Measurements from ENCODE around the gene ANK2.

ANK2 gene

DNA sequence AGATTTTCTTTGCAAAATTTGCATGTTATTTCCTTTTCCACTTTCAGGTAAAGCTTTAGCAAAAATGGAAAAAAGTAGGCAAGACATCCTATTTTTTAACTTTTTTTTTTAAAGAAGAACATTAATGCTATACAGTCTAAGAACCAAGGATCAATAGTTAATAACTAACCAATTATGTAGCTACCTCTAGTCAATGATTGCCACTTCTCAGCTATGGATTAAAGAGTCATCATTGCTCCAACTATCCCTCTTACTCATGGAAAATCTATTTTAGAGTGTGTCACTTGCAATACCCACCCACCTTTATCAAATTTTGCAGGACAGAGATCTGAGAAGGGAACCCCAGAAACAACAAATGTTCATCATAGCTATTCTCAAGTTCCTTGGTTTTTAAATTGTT, 223.1 kb downstream of the ANK2 start:
- Histone ChIP-seq H3K79me2 (ENCODE audit: insufficient read depth, low read length) (no peaks in the 10 kb centered on the region), H3K27me3 (ENCODE audit: low read length) (no peaks in the 10 kb centered on the region), H2AFZ (ENCODE audit: low read depth, low read length, severe bottlenecking) (no peak overlapping the region), H3K27ac (ENCODE audit: low read depth, low read length) (no peak overlapping the region), H3K4me3 (ENCODE audit: insufficient read depth, low read length, poor library complexity, severe bottlenecking) (no peak overlapping the region), H3K36me3 (ENCODE audit: low read length) (no peaks in the 10 kb centered on the region), H3F3A (ENCODE audit: insufficient read depth) (no peaks in the 10 kb centered on the region), H3K4me2 (ENCODE audit: low read depth, low read length, poor library complexity, severe bottlenecking) (no peak overlapping the region), H3K9ac (ENCODE audit: low read length) (no peak overlapping the region), H4K20me1 (ENCODE audit: low read depth, low read length) (no peaks in the 10 kb centered on the region), H3K9me3 (ENCODE audit: insufficient read depth, low read length) (no peaks in the 10 kb centered on the region), H3K9me2 (replicated peaks; ENCODE audit: insufficient read depth, low read length) (no peaks in the 10 kb centered on the region)
- TF ChIP-seq EZH2phosphoT487 (conservative IDR thresholded peaks at IDR 0.05; ENCODE audit: low read length), result no peak
- TF ChIP-seq, protein P1, sequence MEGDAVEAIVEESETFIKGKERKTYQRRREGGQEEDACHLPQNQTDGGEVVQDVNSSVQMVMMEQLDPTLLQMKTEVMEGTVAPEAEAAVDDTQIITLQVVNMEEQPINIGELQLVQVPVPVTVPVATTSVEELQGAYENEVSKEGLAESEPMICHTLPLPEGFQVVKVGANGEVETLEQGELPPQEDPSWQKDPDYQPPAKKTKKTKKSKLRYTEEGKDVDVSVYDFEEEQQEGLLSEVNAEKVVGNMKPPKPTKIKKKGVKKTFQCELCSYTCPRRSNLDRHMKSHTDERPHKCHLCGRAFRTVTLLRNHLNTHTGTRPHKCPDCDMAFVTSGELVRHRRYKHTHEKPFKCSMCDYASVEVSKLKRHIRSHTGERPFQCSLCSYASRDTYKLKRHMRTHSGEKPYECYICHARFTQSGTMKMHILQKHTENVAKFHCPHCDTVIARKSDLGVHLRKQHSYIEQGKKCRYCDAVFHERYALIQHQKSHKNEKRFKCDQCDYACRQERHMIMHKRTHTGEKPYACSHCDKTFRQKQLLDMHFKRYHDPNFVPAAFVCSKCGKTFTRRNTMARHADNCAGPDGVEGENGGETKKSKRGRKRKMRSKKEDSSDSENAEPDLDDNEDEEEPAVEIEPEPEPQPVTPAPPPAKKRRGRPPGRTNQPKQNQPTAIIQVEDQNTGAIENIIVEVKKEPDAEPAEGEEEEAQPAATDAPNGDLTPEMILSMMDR (IDR thresholded peaks at IDR 0.05; ENCODE audit: insufficient read depth, low read length, poor library complexity, severe bottlenecking), result no peak

DNA sequence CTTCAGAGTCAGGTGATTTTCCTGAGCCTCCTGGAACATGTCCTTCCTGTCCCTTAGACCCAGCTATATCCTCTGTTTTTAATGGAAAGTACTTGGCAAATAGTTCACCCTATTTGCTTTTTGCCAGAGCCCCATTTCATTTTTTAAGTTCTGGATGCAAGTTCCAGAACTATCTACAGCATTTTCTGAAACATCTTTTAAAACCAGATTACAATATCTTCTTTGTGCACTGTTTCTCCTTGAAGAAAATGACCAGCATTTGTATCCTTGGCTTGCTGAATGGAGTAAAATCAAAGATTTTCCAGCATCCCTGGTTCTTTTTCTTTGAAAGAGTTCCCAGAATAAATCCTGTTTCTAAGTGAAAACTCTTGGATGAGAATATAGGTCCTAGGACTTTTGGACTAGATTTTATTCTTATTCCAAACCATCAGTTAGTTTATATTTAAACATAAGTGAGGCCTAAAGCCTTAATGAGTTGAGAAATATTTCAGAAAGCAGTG, 224.3 kb downstream of the ANK2 start:
- Histone ChIP-seq H3F3A (ENCODE audit: insufficient read depth) (no peaks in the 10 kb centered on the region), H4K20me1 (ENCODE audit: low read depth, low read length) (no peaks in the 10 kb centered on the region)

DNA sequence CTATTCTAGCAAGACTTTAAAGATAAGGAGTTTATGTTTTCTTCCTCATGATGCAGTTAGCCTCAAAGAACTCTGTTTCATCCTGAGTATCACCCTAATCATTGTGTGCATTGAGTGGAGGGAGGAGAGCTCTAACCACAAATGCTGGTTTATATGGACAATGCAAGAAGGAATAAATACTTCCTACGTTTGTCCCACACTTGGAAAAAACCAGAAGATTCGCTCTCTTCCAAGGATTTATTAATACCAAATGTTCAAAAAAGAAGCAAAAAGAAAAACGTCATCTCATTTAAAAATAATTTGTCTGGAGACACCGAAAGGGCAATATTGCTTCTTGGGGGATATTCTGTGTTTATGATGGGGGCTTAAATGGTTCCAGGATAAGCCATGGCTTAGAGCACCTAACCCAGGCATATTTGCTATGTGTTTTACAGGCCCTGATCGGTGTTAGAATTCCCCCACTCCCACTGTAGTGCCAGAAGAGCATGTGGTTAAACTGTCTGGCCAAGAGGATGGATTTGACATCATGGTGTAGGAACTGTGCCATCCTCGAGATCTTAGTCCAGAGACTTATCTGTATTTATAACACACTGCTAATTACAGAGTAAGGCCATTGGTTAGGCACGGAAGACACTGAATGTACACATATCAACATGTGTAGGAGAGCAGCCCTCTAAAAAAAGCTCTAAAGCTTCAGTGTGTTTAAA, 227.2 kb downstream of the ANK2 start:
- H3F3A ChIP-seq (ENCODE audit: insufficient read depth), result no peaks in the 10 kb centered on the region
- H3K4me3 ChIP-seq (ENCODE audit: insufficient read depth, low read length, poor library complexity, severe bottlenecking), result no peak overlapping the region
- no peaks in the 10 kb centered on the region for H4K20me1 ChIP-seq (ENCODE audit: low read depth, low read length)
- no peak overlapping the region for H2AFZ ChIP-seq (ENCODE audit: low read depth, low read length, severe bottlenecking)
- no peaks in the 10 kb centered on the region for H3K9me3 ChIP-seq (ENCODE audit: insufficient read depth, low read length)
- H3K27me3 ChIP-seq (ENCODE audit: low read length), result no peaks in the 10 kb centered on the region
- H3K9ac ChIP-seq (ENCODE audit: low read length), result no peak overlapping the region
- TF ChIP-seq, protein P1 (IDR thresholded peaks at IDR 0.05; ENCODE audit: insufficient read depth, low read length, poor library complexity, severe bottlenecking), result no peak
- no peak for TF ChIP-seq EZH2phosphoT487 (conservative IDR thresholded peaks at IDR 0.05; ENCODE audit: low read length)
- H3K9me2 ChIP-seq (replicated peaks; ENCODE audit: insufficient read depth, low read length), result no peaks in the 10 kb centered on the region
- H3K36me3 ChIP-seq (ENCODE audit: low read length), result no peaks in the 10 kb centered on the region
- H3K27ac ChIP-seq (ENCODE audit: low read depth, low read length), result no peak overlapping the region
- no peak overlapping the region for H3K4me2 ChIP-seq (ENCODE audit: low read depth, low read length, poor library complexity, severe bottlenecking)
- no peaks in the 10 kb centered on the region for H3K79me2 ChIP-seq (ENCODE audit: insufficient read depth, low read length)

More for the DNA sequence above, 224.3 kb downstream of the ANK2 start:
- Histone ChIP-seq H3K4me2 (ENCODE audit: low read depth, low read length, poor library complexity, severe bottlenecking) (no peak overlapping the region), H3K79me2 (ENCODE audit: insufficient read depth, low read length) (no peaks in the 10 kb centered on the region), H3K9me2 (replicated peaks; ENCODE audit: insufficient read depth, low read length) (no peaks in the 10 kb centered on the region), H3K9ac (ENCODE audit: low read length) (no peak overlapping the region), H3K27me3 (ENCODE audit: low read length) (no peaks in the 10 kb centered on the region), H3K27ac (ENCODE audit: low read depth, low read length) (no peak overlapping the region), H2AFZ (ENCODE audit: low read depth, low read length, severe bottlenecking) (no peak overlapping the region), H3K9me3 (ENCODE audit: insufficient read depth, low read length) (no peaks in the 10 kb centered on the region), H3K36me3 (ENCODE audit: low read length) (no peaks in the 10 kb centered on the region), H3K4me3 (ENCODE audit: insufficient read depth, low read length, poor library complexity, severe bottlenecking) (no peak overlapping the region)
- TF ChIP-seq EZH2phosphoT487 (conservative IDR thresholded peaks at IDR 0.05; ENCODE audit: low read length), result no peak
- TF ChIP-seq, protein P1 (IDR thresholded peaks at IDR 0.05; ENCODE audit: insufficient read depth, low read length, poor library complexity, severe bottlenecking), result no peak

Data from SU-DHL-6 (cell line).